ENCODE data around the gene PHF3.

PHF3 gene

DNA sequence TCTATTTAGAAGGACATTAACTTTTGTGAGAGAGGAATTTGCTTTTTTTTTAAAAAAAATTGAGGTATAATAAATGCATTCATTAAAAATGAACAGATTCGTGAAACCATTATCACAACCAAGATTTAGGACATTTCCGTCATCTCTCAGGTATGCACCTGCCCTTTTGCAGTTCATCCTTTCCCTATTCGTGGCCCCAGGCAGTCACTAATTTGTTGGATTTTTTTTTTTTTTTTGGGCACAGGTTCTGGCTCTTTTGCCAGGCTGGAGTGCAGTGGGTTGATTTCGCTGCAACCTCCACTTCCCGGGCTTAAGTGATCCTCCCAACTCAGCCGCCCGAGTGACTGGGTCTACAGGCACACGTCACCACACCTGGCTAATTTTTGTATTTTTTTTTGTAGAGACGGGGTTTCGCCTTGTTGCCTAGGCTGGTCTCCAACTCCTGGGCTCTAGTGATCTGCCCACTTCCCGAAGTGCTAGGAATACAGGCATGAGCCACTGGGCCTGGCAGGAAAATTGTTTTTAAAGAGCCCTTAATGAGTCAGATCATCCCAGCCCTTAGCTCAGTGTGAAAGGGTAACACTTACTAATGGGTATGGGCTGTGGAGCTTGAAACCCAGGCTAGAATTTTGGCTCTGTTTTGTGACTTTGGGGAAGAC lies 9.2 kb downstream of the PHF3 start:
- no peak for DNase-seq
- intact Hi-C loops (cut with DNase I), result no loop called here

GRCh38 chr6:63649269-63649668 lies 13.7 kb downstream of the PHF3 start:
- DNase-seq, result no peak
- intact Hi-C loops (cut with DNase I), result no loop called here

DNA sequence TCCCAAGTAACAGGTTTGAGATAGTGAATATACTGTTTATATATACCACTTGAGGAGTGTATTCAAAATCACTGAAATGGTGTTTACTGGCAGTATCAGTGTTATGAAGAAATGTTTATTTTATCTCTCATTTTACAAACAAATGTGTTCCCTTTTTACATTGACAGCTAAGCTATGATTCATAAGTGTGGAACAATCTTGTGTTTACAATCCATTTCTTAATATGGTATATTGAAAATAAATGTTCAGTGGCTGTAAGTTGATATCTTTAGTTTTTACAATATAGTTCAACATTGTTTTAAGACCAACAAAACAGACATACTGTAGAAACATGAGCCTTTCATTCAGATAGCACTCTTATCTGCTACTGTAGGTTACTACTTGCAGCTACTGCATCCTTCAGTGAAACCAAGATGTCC lies 14.3 kb downstream of the PHF3 start:
- intact Hi-C loops (cut with DNase I), result no loop called here
- DNase-seq, result no peak

- intact Hi-C loops (cut with DNase I), result no loop called here
- no peak for DNase-seq
These were observed 17.4 kb downstream of the PHF3 start for GRCh38 chr6:63652980-63653379.

- DNase-seq, result no peak
- intact Hi-C loops (cut with DNase I), result no loop called here
These were observed 25.2 kb downstream of the PHF3 start for GRCh38 chr6:63660757-63661156.

DNA sequence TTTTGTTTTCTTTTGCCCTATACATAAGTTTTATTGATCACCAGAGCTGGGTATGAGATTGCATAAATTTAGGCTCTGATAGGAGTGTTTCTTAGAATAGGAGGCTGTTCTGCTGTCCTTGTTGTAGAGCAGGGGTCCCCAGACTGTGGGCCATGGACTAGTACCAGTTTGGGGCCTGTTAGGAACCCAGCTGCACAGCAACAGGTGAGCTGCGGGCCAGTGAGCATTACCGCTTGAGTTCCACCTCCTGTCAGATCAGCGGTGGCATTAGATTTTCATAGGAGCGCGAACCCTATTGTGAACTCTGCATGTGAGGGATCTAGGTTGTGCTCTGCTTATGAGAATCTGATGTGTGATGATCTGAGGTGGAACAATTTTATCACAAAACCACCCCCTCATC lies 26.2 kb downstream of the PHF3 start:
- DNase-seq, result peak in 1 of 10 donors; percentile 31
- intact Hi-C loops (cut with DNase I), result no loop called here

- DNase-seq, result no peak
- intact Hi-C loops (cut with DNase I), result no loop called here
These were observed 27.7 kb downstream of the PHF3 start for GRCh38 chr6:63663147-63663955.

DNA sequence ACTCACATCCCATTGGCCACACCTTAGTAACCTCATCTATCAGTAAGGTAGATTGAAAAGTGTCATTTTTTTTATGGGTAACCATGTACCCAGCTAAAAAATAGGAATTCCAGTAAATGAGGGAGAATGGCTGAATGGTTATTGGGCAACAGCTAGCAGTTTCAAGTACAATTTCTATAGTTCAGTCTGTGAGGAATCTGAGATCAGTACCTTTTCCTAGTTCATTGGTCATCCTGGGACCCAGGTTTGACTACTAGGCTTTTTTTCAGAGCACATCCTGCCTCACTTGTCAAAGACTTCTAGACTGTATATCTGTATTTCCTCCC lies 28.3 kb downstream of the PHF3 start:
- intact Hi-C loops (cut with DNase I), result no loop called here
- DNase-seq, result no peak

DNA sequence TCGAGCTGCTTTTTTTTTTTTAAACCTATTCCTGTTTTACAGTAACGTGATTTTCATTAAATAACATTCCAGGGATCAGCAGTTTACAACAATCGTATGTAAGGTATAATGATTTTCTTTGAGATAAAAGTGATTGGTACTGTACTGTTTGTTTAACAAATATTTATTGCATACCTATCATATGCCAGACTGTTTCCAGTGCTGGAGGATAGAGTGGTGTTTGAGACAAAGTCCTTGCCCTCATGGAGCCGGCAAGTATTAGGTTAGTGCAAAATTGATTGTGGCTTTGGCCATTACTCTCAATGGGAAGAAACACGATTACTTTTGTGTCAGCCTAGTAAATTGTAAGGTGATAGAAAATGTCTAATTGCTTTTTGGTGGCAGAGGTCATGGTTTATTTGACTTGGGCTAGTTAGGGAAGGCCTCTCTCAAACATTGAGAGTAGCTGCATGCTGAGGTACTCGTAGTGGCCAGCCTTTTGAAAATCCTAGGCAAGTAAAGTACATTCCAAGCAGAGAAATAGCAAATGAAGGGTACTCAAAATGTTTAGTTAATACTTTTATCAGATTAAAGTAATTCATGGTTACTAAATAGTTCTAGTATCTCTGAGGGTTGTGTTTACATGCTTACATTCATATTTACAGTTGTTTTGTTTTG lies 35.6 kb downstream of the PHF3 start:
- intact Hi-C loops (cut with DNase I), result no loop called here
- DNase-seq, result no peak

GRCh38 chr6:63672582-63673129 lies 37.1 kb downstream of the PHF3 start:
- intact Hi-C loops (cut with DNase I), result no loop called here
- no peak for DNase-seq

DNA sequence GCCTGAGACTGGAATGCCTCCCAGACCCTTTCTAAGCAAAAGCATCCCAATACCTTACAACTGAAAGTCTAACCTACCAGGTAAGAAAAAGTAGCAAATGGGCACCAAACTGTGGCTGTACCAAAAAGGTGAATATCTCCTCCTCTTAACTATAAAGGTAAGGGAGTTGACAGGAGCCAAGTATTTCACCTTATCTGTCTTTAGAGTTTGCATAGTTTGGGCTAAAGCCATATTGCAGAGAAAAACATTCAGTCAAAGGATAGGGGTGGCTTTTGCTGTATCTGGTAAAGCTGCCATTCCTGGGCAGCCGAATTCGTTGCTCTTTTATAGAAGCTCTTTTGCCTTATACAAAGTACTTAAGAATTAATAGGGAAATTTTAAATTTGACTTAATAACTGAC lies 38.1 kb downstream of the PHF3 start:
- no peak for DNase-seq
- intact Hi-C loops (cut with DNase I), result no loop called here

GRCh38 chr6:63674635-63675034 lies 39.0 kb downstream of the PHF3 start:
- intact Hi-C loops (cut with DNase I), result no loop called here
- DNase-seq, result no peak

DNA sequence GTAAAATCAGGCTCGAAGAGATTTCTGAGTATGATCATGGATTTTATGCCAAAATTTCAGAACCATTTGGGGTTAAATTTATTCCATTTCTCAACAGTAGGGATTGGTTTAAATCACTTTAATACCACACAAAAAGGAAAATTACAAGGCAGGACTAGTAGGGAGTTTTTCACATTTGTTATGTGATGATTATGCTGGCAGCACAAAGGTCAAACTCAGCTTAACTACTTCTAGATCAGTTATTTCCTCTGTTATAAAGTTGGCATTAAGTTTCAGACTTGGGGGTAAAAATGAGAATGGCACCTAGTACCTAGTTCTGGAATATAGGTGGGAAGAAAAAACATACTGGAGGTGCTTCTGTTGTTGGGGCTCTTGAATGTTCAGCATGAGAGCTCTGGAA lies 39.5 kb downstream of the PHF3 start:
- intact Hi-C loops (cut with DNase I), result no loop called here
- no peak for DNase-seq

GRCh38 chr6:63676412-63677114 lies 41.0 kb downstream of the PHF3 start:
- intact Hi-C loops (cut with DNase I), result no loop called here
- no peak for DNase-seq

DNA sequence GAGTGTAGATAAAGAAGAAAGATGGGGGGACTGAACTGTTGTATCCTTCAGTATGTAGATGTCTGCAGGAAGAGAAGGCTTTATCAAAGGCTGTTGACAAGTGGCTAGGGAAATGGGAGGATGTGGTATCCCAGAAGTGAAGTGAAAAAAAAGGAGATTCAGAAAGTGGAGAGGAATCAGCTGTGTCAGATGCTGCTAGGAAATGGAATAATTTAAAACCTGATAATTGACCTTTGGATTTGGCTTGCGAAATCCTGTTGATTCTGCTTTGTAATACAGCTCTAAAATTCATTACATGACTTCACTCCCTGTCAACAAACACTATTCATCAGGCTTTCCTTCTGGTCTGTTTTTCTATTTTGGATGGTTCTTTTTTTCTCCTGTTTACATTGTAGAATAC lies 41.7 kb downstream of the PHF3 start:
- DNase-seq, result no peak
- intact Hi-C loops (cut with DNase I), result no loop called here

DNA sequence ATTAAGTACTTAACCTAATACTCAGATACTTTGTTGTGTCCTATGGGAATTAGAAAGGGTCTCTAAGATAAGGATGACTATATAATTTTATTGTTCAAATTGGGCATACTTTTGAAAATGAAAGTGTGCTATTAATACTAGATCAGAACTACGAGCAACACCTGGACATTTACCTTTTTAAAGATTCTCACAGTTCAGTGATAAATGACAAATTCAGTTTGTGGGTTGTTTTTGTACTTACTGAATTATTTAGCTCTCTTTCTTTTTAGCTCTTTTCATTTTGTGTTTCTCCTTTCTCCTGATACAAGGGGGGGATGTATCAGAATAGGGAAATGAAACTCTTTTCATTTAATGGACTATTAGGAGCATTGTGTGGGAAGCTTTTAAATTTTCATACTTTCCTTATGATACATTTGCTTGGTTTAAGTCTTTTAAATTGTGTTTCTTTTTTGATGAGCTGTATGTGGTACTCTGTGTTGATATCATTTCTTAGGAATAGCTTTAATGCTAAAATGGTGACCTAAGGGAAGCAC lies 47.5 kb downstream of the PHF3 start:
- intact Hi-C loops (cut with DNase I), result loop anchor here (10.0 kb wide), 1 partner anchor 48 kb away; the partner anchor contains the start of gene PHF3
- DNase-seq, result no peak

DNA sequence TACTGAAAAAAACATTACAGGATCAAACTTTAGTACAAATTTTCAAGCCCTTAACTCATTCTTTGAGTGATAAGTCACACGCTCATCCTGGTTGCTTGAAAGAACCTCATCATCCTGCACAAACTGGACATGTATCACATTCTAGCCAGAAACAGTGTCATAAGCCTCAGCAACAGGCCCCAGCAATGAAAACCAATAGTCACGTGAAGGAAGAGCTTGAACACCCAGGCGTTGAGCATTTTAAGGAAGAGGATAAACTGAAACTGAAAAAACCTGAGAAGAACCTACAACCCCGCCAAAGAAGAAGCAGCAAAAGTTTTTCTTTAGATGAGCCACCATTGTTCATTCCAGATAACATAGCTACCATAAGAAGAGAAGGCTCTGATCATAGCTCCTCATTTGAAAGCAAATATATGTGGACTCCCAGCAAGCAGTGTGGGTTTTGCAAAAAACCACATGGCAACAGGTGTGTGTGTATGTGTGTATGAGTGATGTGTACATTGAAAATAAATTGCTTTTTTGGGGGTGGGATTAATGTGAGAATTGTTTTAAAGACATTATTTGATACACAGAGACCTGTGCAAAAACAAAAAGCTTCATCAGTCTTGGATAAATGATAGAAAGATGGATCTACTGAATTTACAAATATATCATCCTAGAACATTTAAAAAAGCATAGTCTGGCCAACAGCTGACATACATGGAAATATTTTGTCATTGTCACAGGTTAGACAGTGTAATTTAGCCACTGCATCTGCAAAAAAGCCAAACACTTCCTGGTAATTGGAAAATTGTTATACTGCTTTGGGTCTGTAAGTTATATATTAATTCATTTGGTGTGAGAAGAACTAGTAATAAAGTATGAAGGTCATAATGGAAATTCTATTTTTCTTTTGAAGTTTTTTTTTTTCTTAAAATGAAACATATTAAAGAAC lies 50.1 kb downstream of the PHF3 start:
- no peak for DNase-seq
- intact Hi-C loops (cut with DNase I), result loop anchor here (10.0 kb wide), 1 partner anchor 51 kb away; the partner anchor contains the start of gene PHF3

- DNase-seq, result no peak
These were observed 53.8 kb downstream of the PHF3 start for GRCh38 chr6:63689421-63689820.

GRCh38 chr6:63690221-63690620 lies 54.6 kb downstream of the PHF3 start:
- no peak for DNase-seq
- intact Hi-C loops (cut with DNase I), result loop anchor here (2.0 kb wide), 1 partner anchor 75 kb away; no protein-coding TSS in a partner anchor

More at GRCh38 chr6:63689421-63689820, 53.8 kb downstream of the PHF3 start:
- intact Hi-C loops (cut with DNase I), result loop anchor here (10.0 kb wide), 1 partner anchor 55 kb away; the partner anchor contains the start of gene PHF3

Data from posterior cingulate gyrus (tissue), 11 donors.